Measurements from ENCODE around the gene SH2D3C.

Gene SH2D3C

GRCh38 chr9:127692071-127692470 lies 86.4 kb downstream of the SH2D3C start:
- no peak for DNase-seq

GRCh38 chr9:127690735-127691134 lies 87.7 kb downstream of the SH2D3C start:
- DNase-seq, result no peak

GRCh38 chr9:127689329-127690000 lies 89.0 kb downstream of the SH2D3C start:
- DNase-seq, result no peak

Data from activated CD4-positive, CD25-positive, alpha-beta regulatory T cell (primary cell).